GM21528 (cell line): ENCODE data around the gene PRORP.
"Not testable (repeated sequence)": the region's sequence is repeated elsewhere in the genome, so short reads cannot be mapped to it uniquely, and the experiment has no call there.

Experiments used
- ATAC-seq: cut with Tn5 transposase; IDR thresholded peaks from one replicate; pipeline ENCODE4 v1.9.1; 2021; ENCODE audit warnings: mild to moderate bottlenecking, moderate library complexity; ENCODE audit not compliant: unreplicated experiment, low FRiP score

The PRORP gene

DNA sequence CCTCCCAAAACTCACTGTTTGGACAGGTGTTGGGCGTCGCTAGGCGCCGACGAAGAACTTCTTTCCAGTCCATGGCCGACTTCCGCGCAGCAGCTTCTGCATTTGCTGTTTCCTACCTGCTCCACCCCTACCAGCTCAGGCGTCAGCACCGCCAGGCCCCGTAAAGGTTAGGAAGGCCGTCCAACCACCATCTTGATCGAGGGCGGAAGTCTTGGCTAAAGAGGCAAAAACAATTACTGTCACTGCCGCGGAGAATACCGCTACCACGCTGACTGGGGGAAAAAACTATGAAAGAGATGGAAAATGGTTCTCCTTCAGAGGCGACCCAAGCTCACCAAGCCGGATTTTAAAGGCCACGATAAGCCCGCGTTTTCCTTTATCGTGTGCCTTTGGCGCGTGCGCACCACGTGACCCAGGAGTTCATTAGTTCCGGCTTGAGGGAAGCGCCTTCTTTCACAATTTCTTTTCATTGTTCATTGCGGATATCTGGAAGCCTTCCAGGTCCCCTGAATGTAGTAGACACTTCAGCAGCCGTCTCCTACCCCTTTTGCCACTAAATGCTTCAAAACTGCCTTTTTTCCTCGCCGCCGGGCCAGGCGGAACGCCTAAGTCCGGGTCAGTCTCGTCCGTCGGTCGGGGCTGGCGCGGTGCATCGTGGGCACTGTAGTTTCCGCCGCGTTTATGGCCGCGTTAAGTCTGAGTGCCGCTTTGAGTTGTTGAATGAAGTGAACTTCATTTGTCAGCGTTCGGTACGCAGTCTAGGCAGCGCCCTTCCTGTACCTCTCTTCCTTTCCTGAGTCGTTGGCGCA, at the start of gene PRORP, which contains the start of gene PPP2R3C:
TSS of gene PRORP (plus strand) at position 666 of the 809 bp plus-strand sequence. CDS start 694 bp downstream, outside the sequence.
TSS of gene PPP2R3C (minus strand) at position 104 of the 809 bp plus-strand sequence. CDS start at position 73, 31 bp downstream.
- peak; percentile 85 for ATAC-seq

DNA sequence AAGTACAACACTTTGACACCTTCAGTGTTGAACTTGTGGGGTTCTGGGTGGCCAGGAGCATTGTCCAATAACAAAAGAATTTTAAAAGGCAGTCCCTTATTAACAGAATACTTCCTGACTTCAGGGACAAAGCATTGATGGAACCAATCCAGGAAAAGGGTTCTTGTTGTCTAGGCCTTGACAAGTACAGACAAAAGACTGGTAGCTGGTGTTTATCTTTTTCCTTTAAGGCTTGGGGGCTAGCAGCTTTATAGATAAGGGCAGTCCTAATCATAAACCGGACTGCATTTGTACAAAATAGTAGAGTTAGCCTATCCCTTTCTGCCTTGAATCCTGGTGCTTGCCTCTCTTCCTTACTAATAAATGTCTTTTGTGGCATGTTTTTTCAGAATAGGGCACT, 48.9 kb upstream of the PRORP start:
- no peak for ATAC-seq

DNA sequence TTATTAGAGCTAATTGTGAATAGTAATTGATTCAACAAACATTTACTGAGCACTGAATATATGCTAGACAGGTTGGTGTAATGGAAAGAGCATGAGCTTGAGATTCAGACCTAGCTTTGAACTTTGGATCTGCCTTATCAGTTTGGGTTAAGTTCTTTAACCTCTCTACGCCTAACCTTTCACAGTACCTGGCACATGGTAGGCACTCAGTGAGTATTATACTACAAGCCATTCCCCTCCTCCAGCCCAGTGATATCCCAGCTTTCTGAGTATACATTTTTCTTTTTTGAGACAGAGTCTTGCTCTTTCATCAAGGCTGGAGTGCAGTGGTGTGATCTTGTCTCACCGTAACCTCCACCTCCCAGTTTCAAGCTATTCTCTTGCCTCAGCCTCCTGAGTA, 44.3 kb upstream of the PRORP start:
- ATAC-seq = no peak

DNA sequence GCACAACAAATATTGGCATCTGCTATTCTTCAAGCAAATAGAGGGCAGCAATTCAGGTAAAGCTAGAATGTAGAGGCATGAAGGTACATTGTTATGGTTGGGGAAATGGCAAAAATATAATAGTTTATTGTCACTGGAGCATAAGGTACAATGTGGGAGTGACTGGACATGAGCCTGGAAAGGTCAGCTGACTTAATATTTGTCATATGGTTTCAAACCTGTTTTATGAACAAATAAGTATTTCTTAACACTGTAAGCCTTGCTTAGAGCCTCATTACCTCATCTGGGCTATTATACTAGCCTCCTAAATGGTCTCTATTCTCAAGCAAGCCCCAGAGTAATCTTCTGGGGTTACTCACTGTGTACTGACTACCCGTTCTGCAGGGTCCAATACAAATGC, 42.6 kb upstream of the PRORP start:
- no peak for ATAC-seq

DNA sequence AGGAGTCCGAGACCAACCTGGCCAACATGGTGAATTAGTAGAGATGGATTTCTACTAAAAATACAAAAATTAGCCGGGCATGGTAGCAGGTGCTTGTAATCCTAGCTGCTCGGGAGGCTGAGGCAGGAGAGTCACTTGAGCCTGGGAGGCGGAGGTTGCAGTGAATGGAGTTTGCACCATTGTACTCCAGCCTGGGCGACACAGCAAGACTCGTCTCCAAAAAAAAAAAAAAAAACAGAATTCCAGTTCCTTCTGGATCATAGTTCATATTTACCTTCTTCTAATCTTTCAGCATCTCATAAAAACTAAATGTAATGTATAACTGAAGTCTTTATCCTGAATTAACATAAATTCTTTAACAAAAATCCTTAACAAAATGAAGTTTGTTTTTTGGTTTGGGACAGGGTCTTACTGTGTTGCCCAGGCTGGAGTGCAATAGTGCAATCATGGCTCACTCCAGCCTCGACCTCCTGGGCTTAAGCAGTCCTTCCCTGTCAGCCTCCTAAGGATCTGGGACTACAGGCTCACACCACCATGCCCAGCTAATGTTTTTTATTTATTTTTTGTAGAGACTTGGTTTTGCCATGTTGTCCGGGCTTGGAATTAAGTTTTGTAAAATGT, 38.7 kb upstream of the PRORP start:
- ATAC-seq = no peak

DNA sequence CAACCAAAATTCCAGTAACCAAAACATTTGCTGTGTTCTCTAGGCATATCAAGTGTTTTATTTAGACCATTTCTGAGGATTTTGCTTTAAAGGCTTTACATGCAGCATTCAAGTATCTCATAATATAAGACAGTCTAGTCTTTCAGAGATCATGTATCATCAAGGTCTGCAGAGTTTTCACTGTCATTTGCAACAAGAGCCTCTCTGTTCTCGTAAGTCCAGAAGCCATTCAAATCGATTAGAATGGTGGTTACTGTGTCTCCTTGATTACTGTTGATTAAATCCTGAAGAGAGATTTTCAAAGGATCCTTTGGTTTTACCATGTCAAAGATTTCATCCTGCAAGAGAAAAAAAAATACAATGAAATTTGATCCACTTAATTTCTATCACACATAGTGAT, 36.9 kb upstream of the PRORP start:
- no peak for ATAC-seq

DNA sequence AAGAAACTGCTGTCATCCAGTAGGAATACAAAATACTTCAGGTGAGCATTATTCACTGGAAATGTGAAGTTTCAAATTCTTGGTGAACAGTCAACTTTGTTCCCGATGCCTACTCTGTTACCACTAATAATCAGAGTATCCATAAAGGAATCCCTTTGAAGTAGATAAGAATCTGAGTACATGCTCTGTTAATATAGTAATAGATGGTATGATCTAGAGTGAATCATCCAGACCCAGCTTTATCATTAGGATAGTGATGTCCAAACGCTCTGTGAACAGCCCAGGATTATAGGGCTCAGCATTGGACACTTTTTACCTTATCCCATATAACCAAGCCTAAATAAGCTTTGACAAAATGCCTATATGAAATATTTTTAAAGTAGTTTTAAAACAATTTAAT, 33.8 kb upstream of the PRORP start:
- no peak for ATAC-seq

DNA sequence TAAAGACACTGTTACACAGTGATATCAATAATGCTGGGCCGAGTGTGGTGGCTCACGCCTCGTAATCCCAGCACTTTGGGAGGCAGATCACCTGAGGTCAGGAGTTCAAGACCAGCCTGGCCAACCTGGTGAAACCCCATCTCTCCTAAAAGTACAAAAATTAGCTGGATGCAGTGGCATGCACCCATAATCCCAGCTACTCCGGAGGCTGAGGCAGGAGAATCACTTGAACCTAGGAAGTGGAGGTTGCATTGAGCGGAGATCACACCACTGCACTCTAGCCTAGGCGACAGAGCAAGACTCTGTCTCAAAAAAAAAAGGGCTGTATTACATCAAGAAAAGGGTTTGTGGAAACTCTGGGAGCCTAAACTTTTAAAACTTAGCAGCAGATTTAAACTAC, 27.7 kb upstream of the PRORP start:
- not testable (repeated sequence) for ATAC-seq

DNA sequence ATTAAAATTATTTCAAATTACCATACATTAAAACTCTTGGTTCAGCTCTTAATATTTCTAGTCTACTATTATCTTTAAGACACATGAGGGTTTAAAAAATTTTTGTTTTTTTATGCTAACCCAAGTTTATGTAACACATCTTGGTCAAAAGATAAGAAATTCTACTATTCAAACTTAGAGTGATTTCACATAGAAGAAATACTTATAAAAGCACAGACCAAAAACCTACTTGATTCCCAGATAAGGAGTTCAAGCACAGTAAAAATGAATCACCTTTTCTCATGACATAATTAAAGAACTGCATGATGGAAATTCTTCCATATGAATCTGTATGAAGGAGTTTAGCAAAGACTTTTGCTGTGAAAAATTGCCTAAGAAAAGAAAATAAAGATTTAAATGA, 14.5 kb upstream of the PRORP start:
- ATAC-seq = no peak

DNA sequence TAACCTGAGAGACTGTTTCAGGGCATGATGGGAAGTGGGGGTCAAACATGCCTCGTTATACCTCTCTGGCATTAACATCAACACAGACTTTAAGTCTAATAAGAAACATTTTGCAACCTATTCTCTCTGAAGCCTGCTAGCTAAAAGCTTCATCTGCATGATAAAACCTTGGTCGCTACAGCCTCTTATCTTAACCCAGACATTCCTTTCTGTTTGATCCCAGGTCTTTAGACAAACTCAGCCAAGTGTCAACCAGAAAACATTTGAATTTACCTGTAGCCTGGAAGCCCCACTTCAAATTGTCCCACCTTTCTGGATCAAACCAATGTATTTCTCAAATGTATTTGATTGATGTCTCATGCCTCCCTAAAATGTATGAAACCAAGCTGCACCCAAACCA, 9.7 kb upstream of the PRORP start:
- no peak for ATAC-seq

DNA sequence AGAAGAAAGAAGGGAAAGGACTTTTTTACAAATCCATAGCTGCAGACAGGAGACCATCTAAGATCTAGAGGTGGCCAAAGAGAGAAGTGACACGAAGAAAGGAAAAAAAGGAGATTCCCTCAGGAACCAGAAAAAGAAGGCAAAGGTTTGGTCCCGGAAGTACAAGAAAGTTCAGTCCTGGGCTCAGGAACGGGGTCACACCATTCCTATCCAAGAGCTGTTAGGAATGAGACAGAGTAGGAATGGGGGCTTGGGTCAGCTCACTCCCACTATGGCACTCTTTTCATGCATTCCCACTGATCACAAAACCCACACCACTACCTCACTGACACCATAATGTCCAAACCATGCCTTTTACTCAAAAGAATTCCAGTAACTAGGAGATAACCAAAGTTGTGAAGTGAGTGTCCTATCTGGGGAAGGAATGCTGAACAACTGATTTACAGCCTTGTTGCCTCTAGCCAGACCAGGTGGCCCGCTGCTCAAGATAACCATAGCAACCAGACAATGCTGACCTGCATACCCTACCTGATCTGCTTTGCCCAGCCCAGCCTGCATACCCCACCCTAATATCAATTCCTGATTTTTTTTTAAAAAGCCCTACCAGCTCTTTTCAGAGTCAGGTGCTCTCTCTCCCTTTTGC, 8.9 kb upstream of the PRORP start:
- no peak for ATAC-seq

DNA sequence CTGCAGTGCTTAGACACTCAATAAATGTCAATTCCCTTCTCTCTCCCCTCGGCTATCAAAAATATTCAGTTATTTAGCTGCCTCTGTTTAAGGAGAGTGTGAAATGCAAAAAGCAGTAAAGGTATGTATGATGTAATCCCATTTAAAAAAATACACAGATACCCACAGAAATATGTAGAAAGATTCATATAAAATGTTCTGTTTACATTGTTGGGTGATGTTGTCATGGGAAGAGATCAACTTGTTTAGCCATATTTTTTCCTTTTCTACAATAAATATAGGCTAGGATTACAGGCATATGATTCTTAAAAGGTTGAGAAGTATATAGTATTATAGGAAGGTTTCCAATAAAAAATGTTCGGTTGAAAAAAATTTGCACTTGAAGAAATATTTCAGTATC, 8.3 kb upstream of the PRORP start:
- ATAC-seq = no peak

DNA sequence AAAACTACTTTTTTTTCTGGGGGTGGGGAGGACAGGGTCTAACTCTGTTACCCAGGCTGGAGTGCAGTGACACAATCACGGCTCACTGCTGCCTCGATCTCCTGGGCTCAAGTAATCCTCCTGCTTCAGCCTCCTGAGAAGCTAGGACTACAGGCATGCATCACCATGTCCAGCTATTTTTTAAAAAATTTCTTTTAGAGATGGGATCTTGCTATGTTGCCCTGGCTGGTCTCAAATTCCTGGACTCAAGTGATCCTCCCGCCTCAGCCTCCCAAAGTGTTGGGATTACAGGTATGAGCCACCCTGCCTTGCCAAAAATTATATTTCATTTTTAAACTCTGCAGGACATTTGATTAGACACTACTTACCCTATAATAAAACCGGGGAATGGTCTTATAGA, 6.1 kb upstream of the PRORP start:
- ATAC-seq = no peak

DNA sequence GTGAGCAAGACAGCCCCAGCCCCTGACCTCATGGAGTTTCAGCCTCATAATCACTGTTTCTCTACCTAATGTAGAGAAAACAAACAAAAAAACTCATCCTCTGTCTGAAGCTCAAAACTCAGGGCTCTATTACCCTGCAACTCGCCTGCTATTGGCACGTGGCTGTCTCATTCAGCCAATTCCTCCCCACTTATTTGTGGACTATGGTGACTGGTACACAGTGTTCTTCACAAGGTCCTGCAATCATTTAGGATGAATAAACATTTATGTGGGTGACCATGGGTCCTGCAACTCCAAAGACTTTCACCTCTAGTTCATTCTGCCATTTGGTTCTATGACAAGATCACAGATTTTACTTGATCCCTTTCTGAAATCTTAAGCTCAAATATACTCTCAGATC, 5.2 kb upstream of the PRORP start:
- no peak for ATAC-seq

DNA sequence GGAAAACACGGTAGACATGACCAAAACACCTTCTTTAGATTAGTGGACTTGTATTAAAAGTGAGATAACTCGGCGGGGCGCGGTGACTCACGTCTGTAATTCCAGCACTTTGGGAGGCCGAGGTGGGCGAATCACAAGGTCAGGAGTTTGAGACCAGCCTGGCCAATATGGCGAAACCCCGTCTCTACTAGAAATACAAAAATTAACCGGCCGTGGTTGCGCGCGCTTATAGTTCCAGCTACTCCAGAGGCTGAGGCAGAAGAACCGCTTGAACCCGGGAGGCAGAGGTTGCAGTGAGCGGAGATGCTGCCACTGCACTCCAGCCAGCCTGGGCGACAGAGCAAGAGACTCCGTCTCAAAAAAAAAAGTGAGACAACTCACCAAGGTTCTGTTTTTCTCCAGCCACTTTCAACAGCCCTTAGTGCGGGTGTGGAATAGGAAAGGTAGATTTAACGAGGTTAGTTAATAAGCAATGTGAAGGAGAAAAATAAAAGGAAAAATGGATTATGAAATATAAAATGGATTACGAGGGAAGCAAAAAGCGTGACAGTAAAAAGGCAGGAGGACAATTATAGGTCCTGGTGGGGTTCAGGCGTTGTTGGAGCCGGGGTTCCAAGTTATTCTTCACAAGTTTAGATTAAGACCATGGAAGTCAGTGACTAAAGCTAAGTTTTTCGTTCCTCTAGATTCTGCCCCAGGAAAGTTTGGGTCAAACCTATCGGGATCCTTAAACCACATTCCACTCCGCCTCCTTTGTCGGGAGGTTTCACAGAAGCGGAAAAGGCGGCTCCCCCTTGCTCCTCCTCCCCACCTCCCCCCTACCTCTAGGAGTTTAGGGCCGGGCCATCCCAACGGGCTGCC, 1.1 kb upstream of the PRORP start:
- peak; percentile 2 for ATAC-seq

DNA sequence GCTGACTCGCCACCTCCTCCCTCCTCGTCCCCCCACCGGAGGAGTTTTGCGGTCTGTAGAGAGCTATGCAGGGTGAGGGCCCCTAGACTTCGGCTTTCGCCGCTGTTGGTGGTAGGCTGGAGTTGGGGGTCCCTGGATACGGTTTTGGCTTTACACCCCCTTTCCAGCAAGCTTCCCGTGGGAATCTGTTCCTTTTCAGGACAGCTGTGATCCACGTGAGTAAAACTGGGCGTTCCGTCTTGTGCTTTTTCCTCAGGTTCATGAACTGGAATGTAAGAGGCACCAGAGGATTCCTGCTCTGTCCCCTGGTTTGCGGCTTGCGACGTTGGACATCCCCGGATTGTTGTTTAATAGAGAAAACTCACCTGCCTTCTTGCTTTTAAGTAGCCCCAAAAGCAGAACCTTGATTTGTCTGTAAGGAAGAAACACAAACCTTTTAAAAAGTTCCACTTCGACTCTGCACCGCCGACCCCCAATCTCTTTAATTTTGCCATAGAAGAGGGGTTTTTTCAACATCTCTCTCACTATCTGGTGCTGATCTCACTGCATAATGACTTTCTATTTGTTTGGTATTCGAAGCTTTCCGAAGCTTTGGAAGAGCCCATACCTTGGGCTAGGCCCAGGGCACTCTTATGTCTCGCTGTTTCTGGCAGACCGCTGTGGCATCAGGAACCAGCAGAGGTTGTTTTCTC, 490 bp downstream of the PRORP start:
- no peak for ATAC-seq

DNA sequence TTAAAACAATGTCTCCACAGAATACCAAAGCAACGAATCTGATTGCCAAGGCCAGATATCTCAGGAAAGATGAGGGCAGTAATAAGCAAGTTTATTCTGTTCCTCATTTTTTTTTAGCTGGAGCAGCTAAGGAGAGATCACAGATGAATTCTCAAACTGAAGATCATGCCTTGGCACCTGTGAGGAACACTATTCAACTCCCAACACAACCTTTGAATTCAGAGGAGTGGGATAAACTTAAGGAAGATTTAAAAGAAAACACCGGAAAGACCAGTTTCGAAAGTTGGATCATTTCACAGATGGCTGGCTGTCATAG, 994 bp downstream of the PRORP start:
- no peak for ATAC-seq

DNA sequence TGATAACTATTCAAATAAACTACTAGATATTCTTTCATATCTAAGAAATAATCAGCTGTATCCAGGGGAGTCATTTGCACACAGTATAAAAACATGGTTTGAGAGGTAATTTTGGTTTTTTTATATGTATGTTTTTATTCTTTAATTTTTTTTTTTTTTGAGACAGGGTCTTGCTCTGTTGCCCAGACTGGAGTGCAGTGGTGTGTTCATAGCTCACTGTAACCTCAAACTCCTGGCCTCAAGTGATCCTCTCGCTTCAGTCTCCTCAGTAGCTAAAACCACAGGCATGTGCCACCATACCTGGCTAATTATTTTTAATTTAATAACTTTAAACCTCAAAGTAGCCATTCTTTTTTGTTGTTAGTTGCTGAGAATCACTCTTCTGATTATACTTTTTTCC, 1.8 kb downstream of the PRORP start:
- ATAC-seq = no peak

DNA sequence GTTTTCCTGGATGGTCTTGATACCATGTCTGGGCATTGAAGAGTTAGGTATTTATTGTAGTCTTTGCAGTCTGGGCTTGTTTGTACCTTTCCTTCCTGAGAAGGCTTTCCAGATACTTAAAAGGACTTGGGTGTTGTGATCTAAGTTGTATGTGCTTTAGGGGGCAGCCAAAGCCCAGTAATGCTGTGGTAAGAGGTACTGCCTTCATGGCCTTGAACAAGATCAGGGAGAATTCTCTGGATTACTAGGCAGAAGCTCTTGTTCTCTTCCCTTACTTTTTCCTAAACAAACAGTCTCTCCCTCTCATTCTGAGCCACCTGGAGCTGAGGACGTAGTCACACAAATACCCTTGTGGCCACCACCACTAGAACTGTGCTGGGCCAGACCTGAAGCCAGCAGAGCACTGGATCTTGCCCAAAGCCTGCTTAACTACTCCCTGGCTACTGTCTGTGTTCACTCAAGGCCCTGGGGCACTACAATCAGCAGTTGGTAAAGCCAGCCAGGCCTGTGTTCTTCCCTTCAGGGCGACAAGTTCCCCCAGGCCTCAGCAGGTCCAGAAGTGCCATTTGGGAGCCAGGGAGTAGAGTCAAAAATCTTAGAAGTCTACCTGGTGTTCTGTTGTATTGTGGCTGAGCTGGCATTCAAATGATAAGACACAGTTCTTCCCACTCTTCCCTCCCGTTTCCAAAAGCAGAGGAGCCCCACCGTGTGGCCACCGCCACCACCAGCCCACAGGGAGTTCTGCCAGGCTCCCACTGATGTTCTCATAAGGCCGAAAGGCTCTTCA, 11.4 kb downstream of the PRORP start:
- ATAC-seq = no peak
